Measurements from ENCODE around the gene MACO1.

MACO1 gene

DNA sequence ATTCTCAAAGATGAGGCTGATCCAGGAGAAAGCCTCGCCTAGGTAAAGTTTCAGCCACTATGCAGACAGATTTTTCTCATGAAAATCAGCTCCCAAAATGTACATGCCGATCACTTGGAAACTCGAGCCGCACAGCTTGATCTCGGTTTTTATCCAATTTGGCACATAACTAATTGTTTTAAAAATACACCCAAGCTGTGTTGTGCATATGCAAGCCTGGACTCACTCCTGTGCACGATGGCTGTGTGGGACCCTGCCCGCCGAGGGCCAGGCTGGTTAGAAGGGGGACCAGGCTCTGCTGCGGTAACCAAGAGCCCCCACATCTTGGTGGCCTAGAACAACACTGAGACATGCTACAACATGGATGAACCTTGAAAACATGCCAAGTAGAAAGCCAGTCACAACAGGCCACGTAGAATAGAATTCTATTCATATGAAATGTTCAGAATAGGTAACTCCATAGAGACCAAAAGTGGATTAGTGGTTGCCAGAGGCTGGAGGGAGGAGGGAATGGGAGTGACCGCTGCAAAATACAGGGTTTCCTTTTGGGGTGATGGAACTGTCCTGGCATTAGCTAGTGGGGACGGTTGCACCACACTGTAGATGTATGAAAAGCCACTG lies 96.6 kb downstream of the MACO1 start:
- H3K4me3 ChIP-seq (ENCODE audit: low read length): no peak overlapping the region
- TF ChIP-seq, protein P1, sequence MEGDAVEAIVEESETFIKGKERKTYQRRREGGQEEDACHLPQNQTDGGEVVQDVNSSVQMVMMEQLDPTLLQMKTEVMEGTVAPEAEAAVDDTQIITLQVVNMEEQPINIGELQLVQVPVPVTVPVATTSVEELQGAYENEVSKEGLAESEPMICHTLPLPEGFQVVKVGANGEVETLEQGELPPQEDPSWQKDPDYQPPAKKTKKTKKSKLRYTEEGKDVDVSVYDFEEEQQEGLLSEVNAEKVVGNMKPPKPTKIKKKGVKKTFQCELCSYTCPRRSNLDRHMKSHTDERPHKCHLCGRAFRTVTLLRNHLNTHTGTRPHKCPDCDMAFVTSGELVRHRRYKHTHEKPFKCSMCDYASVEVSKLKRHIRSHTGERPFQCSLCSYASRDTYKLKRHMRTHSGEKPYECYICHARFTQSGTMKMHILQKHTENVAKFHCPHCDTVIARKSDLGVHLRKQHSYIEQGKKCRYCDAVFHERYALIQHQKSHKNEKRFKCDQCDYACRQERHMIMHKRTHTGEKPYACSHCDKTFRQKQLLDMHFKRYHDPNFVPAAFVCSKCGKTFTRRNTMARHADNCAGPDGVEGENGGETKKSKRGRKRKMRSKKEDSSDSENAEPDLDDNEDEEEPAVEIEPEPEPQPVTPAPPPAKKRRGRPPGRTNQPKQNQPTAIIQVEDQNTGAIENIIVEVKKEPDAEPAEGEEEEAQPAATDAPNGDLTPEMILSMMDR (IDR thresholded peaks at IDR 0.05; ENCODE audit: insufficient read depth, low read depth, low read length, missing control alignments): no peak
- peak; percentile 32 for DNase-seq (ENCODE audit: low read depth)

DNA sequence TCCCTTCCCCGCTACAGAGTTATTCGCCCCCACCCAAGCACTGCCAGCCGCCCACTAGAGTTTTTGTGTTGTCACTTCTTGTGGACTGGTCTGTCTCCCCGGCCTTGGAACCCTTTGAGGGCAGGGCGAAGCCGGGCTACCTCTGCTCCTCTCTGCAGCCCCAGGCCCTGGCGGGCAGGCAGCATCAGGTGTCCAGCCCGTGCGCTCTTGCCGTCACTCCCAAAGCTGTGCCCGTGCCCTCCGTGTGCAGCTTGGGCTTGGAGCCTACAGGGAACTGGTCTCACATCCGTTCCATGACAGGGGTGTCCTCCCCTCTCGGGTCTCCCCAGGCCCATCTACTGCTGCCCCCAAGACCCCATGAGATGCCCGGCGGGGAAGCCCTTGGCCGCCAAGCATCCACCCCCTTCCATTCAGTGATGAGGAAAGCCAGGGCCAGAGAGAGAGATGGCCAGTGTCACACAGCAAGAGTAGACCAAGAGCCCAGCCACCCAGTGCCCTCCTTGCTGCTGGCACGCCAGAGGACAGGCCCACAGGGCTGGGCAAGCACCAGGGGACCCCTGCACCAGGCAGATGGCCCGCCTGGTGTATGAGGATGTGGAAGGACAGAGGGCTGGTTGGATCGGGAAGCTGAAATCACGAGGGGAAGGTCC lies 97.4 kb downstream of the MACO1 start:
- TF ChIP-seq, protein P1 (IDR thresholded peaks at IDR 0.05; ENCODE audit: insufficient read depth, low read depth, low read length, missing control alignments): no peak
- no peak overlapping the region for H3K4me3 ChIP-seq (ENCODE audit: low read length)
- no peak for DNase-seq (ENCODE audit: low read depth)

DNA sequence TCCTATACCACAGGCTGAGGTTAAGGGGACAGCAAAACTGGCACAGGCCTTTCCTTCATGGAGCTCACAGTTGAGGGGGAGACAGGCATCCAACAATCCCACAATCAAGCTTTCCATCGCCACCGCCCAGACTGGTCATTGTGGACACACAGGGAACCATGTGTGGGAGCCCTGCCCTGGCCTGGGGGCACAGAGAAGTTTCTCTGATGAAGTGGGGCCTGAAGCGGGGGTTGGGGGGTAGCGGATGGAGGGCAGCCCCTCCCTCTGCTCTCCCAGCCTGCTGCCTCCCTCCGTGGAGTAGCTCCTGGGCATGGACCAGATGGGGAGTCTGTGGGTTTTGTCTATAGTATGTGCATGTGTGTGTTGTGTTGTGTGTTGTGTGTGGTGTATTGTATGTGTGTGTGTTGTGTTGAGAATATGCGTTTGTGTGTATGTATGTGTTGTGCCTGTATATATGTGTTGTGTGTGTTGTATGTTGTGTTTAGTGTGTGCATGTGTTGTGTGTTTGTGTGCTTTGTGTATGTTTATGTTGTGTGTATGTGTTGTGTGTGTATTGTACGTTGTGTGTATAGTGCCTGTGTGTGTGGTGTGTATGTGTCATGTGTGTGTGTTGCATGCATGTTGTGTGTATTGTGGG lies 98.3 kb downstream of the MACO1 start:
- H3K4me3 ChIP-seq (ENCODE audit: low read length): no peak overlapping the region
- TF ChIP-seq, protein P1 (IDR thresholded peaks at IDR 0.05; ENCODE audit: insufficient read depth, low read depth, low read length, missing control alignments): no peak
- no peak for DNase-seq (ENCODE audit: low read depth)

DNA sequence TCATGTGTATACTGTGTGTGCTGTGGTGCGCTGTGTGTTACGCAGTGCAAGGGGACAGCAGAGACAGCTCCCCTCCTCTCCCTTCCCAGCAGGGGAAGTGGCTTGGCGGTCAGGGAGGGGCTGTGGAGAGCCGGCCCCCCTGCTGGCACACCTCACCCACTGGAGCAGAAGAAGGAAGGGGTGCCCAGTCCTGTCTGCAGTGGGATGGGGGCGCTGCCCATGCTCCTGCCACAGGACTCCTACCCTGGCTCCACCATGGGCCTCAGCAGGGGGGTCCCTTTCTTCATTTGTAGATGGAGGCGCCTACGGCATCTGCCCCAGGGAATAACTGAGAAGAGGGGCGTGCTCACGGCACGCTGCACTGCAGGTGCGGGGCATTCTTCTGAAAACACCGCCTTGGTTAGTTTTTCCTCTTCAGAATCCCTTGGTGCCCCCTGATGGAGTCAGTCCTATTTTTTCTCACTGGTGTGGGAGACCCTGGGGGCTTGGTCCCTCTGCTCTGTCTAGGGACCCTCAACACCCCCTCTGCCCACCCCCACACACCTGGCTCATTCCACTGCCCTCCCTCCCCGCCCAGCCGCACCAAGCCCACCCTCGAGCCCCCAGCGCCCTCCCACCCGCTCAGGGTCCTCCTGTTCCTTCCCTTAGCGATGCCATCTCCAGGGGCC lies 99.0 kb downstream of the MACO1 start:
- TF ChIP-seq, protein P1 (IDR thresholded peaks at IDR 0.05; ENCODE audit: insufficient read depth, low read depth, low read length, missing control alignments): no peak
- DNase-seq (ENCODE audit: low read depth): no peak
- no peak overlapping the region for H3K4me3 ChIP-seq (ENCODE audit: low read length)

DNA sequence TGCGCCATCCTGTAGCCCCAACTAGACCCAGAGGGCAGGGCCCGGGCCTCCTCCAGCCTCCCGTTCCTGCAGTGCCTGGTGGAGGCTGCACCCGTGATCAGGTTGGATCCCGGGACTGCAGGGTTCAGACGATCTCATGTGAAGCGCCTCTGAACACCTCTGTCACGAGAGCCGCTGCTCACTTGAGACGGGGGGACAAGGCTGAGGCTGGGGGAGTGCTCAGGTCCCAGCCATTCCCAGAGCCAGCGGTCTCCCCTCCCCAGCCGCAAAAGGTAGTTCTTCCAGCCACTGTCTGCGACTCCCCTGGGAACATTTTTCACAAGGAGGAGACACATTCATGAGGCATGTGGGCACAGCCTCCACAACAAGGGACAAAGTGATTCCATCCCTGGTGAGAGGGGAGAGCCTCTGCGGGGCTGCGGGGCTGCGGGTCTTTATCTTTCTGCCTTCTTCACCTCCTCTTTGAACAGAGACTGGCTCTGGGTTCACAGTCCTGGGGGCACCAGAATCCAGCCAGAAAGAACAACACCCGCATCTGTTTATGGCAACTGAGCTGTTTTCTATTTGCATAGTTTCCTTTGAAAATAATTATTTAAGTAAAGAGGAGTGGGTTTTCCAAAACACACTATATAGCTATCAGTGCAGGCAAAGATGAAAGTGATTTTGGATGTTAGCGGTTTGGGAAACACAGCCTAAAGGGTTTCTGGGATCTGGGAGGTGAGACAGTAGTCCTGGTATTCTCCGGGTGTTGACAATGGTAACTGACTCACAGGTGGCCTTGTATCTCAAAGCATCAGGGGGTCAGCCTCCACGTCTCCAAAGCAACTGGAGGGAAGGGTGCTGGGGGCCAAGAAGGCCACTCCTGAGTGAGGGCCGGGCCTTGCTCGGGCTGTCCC lies 99.7 kb downstream of the MACO1 start:
- TF ChIP-seq, protein P1 (IDR thresholded peaks at IDR 0.05; ENCODE audit: insufficient read depth, low read depth, low read length, missing control alignments): no peak
- no peak overlapping the region for H3K4me3 ChIP-seq (ENCODE audit: low read length)
- DNase-seq (ENCODE audit: low read depth): no peak

DNA sequence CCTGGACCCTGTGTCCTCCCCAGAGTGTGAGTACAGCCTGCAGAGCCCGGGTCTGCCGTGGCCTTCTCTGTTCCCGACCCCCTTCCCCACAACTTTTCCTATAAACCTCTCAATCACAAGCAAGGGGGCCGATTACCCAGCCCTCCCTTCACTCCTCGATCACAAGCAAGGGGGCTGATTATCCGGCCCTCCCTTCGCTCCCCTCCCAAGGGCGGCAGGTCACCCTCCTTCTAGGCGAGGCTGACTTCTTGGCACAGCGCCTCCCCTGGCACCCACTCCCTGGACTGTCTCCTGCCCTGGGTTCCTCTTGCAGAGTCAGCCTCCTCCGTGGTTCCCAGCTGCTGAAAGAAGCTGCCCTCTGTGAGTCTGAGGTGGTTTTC lies 100.4 kb downstream of the MACO1 start:
- no peak overlapping the region for H3K4me3 ChIP-seq (ENCODE audit: low read length)
- TF ChIP-seq, protein P1 (IDR thresholded peaks at IDR 0.05; ENCODE audit: insufficient read depth, low read depth, low read length, missing control alignments): no peak
- no peak for DNase-seq (ENCODE audit: low read depth)
